Activated naive CD4-positive, alpha-beta T cell treated with anti-CD3 and anti-CD28 coated beads, Interleukin-2, amount 50 U/mL, for 24 hours (primary cell): Measurements from ENCODE around the gene LHX4.

Experiments used
- H3K27ac Mint-ChIP-seq: one replicate; pipeline ENCODE4 v1.8.0; 2021; ENCODE audit warnings: mild to moderate bottlenecking, mixed read lengths
- H3K27me3 Mint-ChIP-seq: one replicate; pipeline ENCODE4 v1.8.0; 2021; ENCODE audit warnings: mixed read lengths
- H3K36me3 Mint-ChIP-seq: one replicate; pipeline ENCODE4 v1.8.0; 2021; ENCODE audit warnings: mixed read lengths
- H3K4me1 Mint-ChIP-seq: one replicate; pipeline ENCODE4 v1.8.0; 2021; ENCODE audit warnings: mixed read lengths
- H3K4me3 Mint-ChIP-seq: one replicate; pipeline ENCODE4 v1.8.0; 2021; ENCODE audit warnings: mild to moderate bottlenecking, mixed read lengths
- H3K9me3 Mint-ChIP-seq: one replicate; pipeline ENCODE4 v1.8.0; 2021; ENCODE audit warnings: mixed read lengths

Gene LHX4

DNA sequence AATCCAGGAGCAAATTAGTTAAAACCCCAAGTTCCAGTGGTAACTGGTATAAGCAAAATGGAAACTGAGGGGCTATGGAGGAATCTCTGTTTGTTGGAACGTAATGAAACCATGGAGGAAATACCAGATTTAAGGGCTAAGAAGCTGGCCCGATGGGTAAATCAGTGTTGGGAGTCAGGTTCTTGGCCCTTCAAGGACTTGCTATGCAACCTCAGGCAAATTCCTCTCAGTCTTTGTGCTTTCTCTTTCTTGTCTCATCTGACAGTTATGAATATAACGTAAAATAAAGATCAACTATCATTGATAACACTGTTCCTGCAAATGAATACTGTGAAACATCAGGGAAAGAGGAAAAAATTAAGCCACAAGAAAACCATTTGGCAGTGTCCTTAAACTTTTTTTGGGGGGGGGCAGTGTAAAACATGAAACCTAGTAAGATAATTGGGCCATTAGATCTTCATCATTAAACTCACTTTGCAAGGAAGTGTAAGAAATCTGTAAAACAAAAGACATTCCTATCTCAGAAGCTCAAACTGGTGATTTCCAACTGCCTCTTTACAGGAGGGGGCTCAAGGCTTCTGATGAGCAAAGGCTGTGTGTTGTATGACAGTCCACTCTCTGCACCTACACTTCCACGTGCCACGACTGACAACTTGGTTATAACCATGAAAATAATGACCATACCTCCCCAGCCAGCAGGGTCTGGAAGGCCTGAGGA is 47.6 kb downstream of the LHX4 start:
- Mint-ChIP-seq H3K27ac (no peak overlapping the region), H3K9me3 (no peaks in the 10 kb centered on the region), H3K36me3 (peaks cover 24% of the 10 kb centered on the region), H3K4me1 (no peaks in the 10 kb centered on the region), H3K27me3 (no peaks in the 10 kb centered on the region), H3K4me3 (no peak overlapping the region)

DNA sequence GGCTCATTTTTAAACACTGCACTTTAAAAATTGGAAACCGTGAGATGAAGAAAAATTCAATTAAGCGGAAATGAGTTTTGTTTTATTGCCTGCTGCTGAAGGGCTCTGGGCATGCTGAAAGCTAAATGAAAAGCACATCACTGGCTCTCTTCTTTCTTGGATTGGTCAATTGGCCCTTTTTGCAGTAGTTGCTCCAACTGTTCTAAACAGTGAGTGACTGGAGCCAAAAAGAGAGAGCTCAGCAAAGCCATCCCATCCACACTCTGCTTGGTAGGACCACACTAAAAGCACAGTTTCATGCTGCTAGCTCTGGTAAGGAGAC is 48.1 kb downstream of the LHX4 start:
- Mint-ChIP-seq H3K27me3 (no peaks in the 10 kb centered on the region), H3K9me3 (no peaks in the 10 kb centered on the region), H3K4me1 (no peaks in the 10 kb centered on the region), H3K36me3 (peaks cover 24% of the 10 kb centered on the region), H3K4me3 (no peak overlapping the region), H3K27ac (no peak overlapping the region)

DNA sequence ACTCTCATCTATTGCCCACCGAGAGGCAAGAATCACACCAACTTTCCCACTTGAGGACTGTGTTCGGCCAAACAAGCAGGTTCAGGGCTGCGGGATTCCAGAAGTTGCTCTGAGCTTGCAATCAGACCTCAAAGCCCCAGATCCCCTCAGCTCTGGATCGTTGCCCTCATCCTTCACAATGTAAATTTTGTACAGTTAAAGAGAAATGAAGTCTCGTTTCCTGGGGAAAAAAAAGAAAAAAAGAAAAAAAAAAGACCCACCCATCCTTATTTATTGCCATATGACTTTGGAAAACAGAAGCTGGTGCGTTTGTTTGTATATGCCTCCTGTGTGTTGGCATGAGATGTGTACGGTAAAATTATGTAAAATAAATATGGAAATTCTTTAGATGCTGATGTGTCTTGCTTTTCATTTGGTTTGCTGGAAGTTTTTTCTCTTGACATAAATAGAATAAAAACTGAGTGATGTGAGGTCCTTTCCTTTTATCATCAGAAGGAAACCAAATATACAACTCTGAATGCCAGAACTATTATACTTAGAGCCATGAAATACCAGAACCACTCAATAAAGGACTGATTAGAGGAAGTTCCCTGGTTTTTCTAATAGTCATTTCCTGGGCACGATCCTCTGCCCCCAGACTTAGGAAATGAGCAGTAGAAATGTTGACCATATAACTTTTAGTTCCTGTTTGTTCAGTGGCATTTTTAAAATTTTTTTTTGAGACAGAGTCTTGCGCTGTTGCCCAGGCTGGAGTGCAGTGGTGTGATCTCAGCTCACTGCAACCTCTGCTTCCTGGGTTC is 48.7 kb downstream of the LHX4 start:
- Mint-ChIP-seq H3K36me3 (peaks cover 27% of the 10 kb centered on the region), H3K4me3 (no peak overlapping the region), H3K27me3 (no peaks in the 10 kb centered on the region), H3K9me3 (no peaks in the 10 kb centered on the region), H3K4me1 (no peaks in the 10 kb centered on the region), H3K27ac (no peak overlapping the region)

DNA sequence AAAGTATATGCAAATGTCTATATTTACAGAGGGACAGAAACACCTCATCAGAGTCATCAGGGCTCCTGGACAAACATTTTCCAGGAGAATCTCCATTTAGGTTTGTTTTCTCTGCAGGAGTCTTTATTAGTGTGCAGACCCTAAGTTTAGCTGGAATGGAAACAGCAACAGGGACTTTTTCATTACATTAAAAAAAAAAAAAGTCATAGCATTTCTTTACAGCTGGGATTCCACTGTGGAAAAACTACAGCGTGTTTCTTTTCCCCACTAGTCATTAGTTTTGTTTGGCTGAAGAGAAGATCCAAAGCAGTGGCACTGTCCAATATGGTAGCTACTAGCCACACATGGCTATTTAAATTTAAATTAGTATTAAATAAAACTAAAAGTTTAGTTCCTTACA is 49.6 kb downstream of the LHX4 start:
- no peaks in the 10 kb centered on the region for H3K4me1 Mint-ChIP-seq

DNA sequence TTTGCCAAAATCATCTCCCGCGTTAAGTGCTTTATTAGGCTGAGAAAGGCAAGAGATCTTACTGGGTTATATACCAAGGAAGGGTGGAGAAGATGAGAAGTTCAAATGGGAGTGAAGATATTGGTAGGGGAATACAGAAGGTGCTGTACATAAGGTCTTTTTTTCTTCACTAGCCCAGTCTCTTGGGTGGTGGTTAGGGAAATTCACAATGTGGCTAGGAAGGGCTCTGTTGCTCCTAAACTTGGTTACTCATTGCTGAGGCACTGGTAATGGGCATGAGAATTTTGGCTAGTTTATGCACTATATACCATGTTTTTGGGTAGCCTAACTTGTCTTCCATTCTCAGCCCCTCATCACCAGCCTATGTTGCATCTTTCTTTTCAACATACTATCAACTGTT is 50.6 kb downstream of the LHX4 start:
- no peaks in the 10 kb centered on the region for H3K27me3 Mint-ChIP-seq
- H3K4me1 Mint-ChIP-seq = no peaks in the 10 kb centered on the region
- no peak overlapping the region for H3K27ac Mint-ChIP-seq
- H3K36me3 Mint-ChIP-seq = peaks cover 27% of the 10 kb centered on the region
- no peak overlapping the region for H3K4me3 Mint-ChIP-seq
- H3K9me3 Mint-ChIP-seq = no peaks in the 10 kb centered on the region

More for the DNA sequence above, 49.6 kb downstream of the LHX4 start:
- no peaks in the 10 kb centered on the region for H3K27me3 Mint-ChIP-seq
- H3K27ac Mint-ChIP-seq = no peak overlapping the region
- H3K4me3 Mint-ChIP-seq = no peak overlapping the region
- no peaks in the 10 kb centered on the region for H3K9me3 Mint-ChIP-seq
- peaks cover 29% of the 10 kb centered on the region for H3K36me3 Mint-ChIP-seq

DNA sequence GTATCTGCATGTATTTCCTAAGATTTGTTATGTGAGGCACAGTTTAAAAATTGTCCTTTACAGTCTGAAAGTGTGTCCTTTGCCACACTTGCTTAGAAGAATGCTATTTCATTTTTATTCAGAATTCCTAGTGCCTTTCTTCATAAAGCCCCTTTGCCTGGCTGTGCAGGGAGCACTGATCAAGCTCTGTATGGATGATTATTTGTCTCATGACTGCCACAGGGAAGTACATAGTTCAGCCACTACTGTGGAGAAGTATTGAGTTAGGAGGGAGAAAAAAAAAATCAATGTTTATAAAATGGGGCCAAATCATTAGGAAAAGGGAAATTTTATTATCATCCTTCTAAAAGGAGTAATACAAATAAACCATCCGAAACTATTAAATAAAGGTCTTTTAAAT is 51.4 kb downstream of the LHX4 start:
- Mint-ChIP-seq H3K4me1 (no peaks in the 10 kb centered on the region), H3K27me3 (no peaks in the 10 kb centered on the region), H3K27ac (no peak overlapping the region), H3K4me3 (no peak overlapping the region), H3K9me3 (no peaks in the 10 kb centered on the region), H3K36me3 (peaks cover 25% of the 10 kb centered on the region)

DNA sequence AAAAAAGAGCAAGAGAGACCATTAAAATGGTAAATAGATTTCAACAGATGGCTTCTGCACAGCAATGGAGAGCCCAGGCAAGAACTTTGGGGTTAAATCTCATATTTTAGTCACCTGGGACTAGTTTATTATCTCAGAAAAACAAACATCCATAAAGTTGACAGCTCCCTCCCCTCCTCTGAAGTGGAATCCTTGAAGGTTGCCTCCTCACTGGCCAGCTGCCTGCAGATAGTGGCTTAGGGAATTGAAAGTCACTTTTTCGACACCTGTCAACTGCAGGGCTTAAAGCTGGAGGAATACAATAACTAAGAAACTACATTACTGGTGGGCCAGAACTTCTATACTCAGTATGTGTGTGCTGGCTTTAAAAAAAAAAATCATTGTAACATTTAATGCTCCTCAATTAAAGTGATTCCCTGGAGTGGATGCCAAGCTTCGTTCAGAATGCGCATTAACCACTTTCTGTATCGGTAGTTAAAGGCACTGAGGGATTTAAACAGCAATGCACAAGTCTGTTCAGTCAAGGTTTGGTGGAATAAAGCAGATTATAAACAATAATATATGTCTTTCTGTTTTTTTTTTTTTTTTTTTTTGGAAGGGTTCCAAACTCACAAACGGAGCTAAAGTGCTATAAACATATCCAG is 52.5 kb downstream of the LHX4 start:
- H3K36me3 Mint-ChIP-seq = peaks cover 25% of the 10 kb centered on the region
- no peaks in the 10 kb centered on the region for H3K4me1 Mint-ChIP-seq
- H3K27ac Mint-ChIP-seq = no peak overlapping the region
- no peak overlapping the region for H3K4me3 Mint-ChIP-seq
- no peaks in the 10 kb centered on the region for H3K9me3 Mint-ChIP-seq
- no peaks in the 10 kb centered on the region for H3K27me3 Mint-ChIP-seq

DNA sequence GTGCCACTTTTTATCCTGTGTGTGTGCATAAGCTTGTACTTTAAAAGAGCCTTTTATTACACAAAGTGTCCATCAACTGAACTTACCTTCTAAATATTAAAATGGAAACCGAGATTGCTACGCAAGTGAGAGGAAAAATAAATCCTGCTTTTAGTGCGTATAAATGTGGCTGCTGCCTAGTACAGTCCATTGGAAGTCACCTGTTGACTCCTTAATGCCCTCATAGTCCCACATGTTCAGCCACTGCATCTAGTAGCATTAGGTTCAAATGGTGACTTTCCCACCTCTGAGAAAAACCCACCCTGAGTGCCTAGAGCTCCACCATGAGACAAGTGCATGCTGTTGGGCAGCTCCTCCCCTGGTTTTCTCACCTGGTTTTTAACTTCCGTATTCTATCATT is 53.0 kb downstream of the LHX4 start:
- Mint-ChIP-seq H3K9me3 (no peaks in the 10 kb centered on the region), H3K4me3 (no peak overlapping the region), H3K27me3 (no peaks in the 10 kb centered on the region), H3K36me3 (peaks cover 27% of the 10 kb centered on the region), H3K27ac (no peak overlapping the region), H3K4me1 (peaks cover 2% of the 10 kb centered on the region)

DNA sequence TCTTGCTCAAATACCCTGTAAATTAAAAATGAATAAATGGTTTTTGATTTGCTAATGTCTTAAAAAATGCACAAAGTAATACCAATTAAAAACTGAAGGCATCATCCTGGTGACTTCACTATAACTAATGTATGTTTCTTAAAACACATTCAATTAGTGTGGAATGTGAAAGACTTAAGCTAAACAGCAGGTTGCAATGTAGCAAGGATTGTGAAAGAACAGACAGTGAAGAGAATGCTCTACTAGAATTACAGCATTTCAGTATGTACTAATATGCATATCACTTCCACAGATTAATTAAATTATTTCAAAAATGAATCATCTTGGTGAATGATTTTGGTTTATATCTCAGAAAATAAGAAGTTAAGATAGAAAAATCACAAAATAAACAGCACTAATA is 56.4 kb downstream of the LHX4 start:
- peaks cover 33% of the 10 kb centered on the region for H3K4me1 Mint-ChIP-seq
- H3K9me3 Mint-ChIP-seq = no peaks in the 10 kb centered on the region
- no peak overlapping the region for H3K4me3 Mint-ChIP-seq
- no peak overlapping the region for H3K27ac Mint-ChIP-seq
- H3K36me3 Mint-ChIP-seq = peaks cover 19% of the 10 kb centered on the region
- H3K27me3 Mint-ChIP-seq = no peaks in the 10 kb centered on the region

DNA sequence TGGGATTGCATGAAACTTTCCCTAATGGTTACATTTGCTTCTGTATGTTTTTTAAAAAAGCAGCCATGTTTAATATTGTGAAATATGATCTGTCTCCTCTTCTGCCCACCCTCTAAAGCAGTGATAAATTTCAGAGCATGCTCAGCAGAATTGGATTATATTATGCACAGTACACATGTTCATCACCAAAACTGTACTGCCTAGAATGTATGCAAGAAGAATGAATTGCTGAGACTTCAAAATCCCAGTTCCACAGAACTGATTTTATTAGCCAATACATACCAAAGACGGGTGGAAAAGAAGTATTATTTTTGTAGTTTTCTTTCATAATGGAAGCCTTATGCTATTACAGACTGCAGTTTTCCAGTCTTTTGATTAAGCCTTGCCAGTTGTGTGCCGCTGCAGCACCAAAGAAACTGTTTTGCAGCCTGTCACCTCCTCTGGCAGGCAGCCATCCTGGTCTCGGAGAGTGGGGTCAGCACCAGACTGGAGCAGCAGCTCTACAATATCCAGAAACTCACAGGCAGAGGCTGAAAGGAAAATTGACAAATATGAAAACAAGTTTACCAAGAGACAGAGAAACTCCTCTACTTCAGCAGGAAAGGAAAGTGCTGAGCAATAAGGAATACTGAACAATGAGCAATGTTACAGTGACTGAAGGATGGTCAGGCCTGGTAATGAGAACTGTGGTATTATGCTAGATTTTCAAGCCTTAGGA is 58.1 kb downstream of the LHX4 start:
- H3K4me3 Mint-ChIP-seq = no peak overlapping the region
- H3K36me3 Mint-ChIP-seq = peaks cover 22% of the 10 kb centered on the region
- peaks cover 38% of the 10 kb centered on the region for H3K4me1 Mint-ChIP-seq
- no peaks in the 10 kb centered on the region for H3K9me3 Mint-ChIP-seq
- no peaks in the 10 kb centered on the region for H3K27me3 Mint-ChIP-seq
- no peak overlapping the region for H3K27ac Mint-ChIP-seq

DNA sequence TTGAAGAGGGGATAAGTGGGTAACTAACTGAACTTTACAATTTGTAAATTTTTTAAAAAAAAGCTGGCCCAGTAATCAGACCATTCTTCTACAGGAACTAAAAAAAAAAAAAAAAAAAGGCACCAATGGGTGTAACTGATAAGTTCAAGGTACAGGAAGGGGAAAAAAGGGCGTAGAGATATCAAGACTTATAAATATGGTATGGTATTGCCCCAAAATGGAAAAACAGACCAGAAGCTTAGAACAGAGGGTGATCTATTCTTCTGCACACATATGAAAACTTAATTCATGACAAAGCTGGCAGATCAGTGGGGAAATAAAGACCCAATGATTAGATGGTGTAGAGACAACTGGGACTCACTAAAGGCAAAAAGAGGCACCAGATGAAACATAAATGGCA is 58.9 kb downstream of the LHX4 start:
- no peaks in the 10 kb centered on the region for H3K27me3 Mint-ChIP-seq
- peak overlapping the region; percentile 15 for H3K27ac Mint-ChIP-seq
- H3K36me3 Mint-ChIP-seq = peaks cover 17% of the 10 kb centered on the region
- peaks cover 38% of the 10 kb centered on the region for H3K4me1 Mint-ChIP-seq
- no peaks in the 10 kb centered on the region for H3K9me3 Mint-ChIP-seq
- no peak overlapping the region for H3K4me3 Mint-ChIP-seq

DNA sequence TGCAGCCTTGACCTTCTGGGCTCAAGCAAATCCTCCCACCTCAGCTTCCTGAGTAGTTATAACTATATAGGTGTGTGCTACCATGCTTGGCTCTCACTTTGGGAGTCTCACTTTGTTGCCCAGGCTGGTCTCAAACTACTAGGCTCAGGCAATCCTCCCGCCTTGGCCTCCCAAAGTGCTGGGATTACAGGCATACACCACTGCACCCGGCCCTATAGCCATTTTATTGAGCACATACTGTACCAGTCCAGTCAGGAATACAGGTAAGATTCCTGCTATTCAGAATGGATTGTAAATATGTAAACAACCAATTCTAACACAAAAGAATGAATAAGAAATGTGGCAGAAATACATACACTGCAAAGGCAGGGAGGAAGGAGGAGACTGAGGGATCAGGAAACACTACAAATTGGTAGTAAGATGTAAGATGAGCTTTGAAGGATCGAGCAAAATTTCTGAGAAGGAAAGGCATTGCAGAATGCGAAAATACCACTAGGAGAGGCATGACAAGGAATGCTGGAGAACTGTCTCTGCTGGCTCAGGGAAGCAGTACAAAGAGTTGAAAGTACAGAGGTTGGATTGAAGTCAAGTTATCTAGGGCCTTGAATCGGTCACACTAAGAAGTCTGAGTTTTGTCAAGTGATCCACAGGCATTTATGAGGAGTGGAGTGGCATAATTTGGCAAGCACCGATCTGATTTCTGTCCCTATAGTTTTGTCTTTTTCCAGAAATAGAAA is 60.4 kb downstream of the LHX4 start:
- Mint-ChIP-seq H3K27me3 (no peaks in the 10 kb centered on the region), H3K27ac (peak overlapping the region; percentile 43), H3K4me3 (no peak overlapping the region), H3K36me3 (peaks cover 20% of the 10 kb centered on the region), H3K4me1 (peaks cover 38% of the 10 kb centered on the region), H3K9me3 (no peaks in the 10 kb centered on the region)

DNA sequence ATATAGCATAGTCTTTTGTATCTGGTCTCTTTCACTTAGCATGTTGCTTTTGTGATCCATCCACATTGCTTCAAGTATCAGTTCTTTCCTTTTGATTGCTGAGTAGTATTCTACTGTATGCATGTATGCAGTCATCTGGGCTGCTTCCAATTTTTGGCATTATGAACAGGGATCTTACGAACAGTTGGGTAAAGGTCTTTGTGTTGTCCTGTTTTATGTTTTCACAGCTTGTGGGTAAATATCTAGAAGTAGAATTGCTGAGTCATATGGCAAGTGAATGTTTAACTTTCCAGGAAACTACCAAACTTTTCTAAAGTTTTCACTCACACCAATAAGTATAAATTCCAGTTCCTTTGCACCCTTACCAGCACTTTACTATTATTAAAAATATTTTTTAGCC is 60.9 kb downstream of the LHX4 start:
- H3K36me3 Mint-ChIP-seq = peaks cover 23% of the 10 kb centered on the region
- H3K4me1 Mint-ChIP-seq = peaks cover 42% of the 10 kb centered on the region
- H3K27me3 Mint-ChIP-seq = no peaks in the 10 kb centered on the region
- H3K9me3 Mint-ChIP-seq = no peaks in the 10 kb centered on the region
- H3K27ac Mint-ChIP-seq = peak overlapping the region; percentile 43
- no peak overlapping the region for H3K4me3 Mint-ChIP-seq

DNA sequence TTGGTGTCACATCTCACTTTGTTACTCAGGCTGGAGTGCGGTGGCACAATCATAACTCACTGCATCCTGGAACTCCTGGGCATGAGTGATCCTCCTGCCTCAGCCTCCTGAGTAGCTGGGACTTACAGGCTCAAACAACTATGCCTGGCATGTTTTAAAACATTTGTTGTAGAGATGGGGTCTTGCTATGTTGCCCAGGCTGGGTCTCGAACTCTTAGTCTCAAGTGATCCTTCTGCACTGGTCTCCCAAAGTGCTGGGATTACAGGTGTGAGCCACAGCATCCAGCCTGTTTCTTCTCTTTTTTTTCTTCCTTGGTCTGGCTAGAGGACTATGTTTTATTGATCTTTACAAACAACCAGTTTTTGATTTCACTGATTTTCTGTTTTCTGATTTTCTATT is 64.6 kb downstream of the LHX4 start:
- Mint-ChIP-seq H3K27ac (no peak overlapping the region), H3K9me3 (no peaks in the 10 kb centered on the region), H3K4me3 (no peak overlapping the region), H3K36me3 (peaks cover 29% of the 10 kb centered on the region), H3K4me1 (peaks cover 49% of the 10 kb centered on the region), H3K27me3 (no peaks in the 10 kb centered on the region)

DNA sequence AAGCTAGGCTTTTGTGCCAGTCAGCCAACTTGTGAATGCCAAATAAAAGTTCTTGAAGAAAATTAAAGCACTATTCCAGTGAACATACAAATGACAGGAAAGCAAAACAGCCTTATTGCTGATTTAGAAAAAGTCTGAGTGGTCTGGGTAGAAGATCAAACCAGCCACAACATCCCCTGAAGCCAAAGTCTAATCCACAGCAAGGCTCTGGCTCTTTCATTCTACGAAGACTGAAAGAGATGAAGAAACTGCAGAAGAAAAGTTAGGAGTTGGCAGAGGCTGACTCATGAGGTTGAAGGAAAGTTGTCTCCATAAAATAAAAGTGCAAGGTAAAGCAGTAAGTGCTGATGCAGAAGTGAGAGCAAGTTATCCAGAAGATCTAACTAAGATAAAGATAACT is 65.9 kb downstream of the LHX4 start:
- Mint-ChIP-seq H3K4me1 (peaks cover 36% of the 10 kb centered on the region), H3K27me3 (no peaks in the 10 kb centered on the region), H3K27ac (no peak overlapping the region), H3K4me3 (no peak overlapping the region), H3K36me3 (peaks cover 29% of the 10 kb centered on the region), H3K9me3 (no peaks in the 10 kb centered on the region)
